ENCODE results near the gene MYH7. TPM values are rescaled to one million over a fixed set of nuclear protein-coding genes. Genes with fewer than 3 reads are reported as not detected.

Gene MYH7
- total and polyA plus RNA-seq, 8 donors = 0.23 to 4.9 (median 2.4) TPM; not detected in 4

GRCh38 chr14:23407516-23408306 is 27.7 kb downstream of the MYH7 start, which contains the start of gene MYH6:
Gene MYH6 (minus strand): TSS chr14:23408273. CDS start chr14:23407223, 1,050 bp downstream.
- no peak within 1 kb of the TSS for H3K27ac ChIP-seq
- no peaks in the 10 kb centered on the region for H3K36me3 ChIP-seq
- no peaks in the 10 kb centered on the region for H3K4me1 ChIP-seq
- H3K4me3 ChIP-seq = no peak within 1 kb of the TSS
- TF ChIP-seq CTCF (IDR thresholded peaks at IDR 0.05) (no peak), POLR2A (IDR thresholded peaks at IDR 0.05) (no peak), POLR2AphosphoS5 (IDR thresholded peaks at IDR 0.05) (no peak), EP300 (IDR thresholded peaks at IDR 0.05) (no peak)
- WGBS, 5 donors = 70 to 80% (median 74%) methylated on average over 15 of the region's 15 CpGs
- H3K9me3 ChIP-seq = no peaks in the 10 kb centered on the region
- DNase-seq = no peak
- intact Hi-C loops (cut with DNase I; ENCODE audit: low total_unique reads) = no loop called here
- peaks cover 0 to 51% (median 10%) of the 10 kb centered on the region in 3 donors for H3K27me3 ChIP-seq

- Histone ChIP-seq H3K27me3 (peaks cover 0 to 56% (median 14%) of the 10 kb centered on the region in 3 donors), H3K27ac (no peak overlapping the region), H3K9me3 (no peaks in the 10 kb centered on the region), H3K4me3 (no peak overlapping the region), H3K4me1 (no peaks in the 10 kb centered on the region), H3K36me3 (no peaks in the 10 kb centered on the region)
- intact Hi-C loops (cut with DNase I; ENCODE audit: low total_unique reads) = no loop called here
- WGBS, 5 donors = 81 to 88% (median 84%) methylated on average over 15 of the region's 15 CpGs
- TF ChIP-seq CTCF (IDR thresholded peaks at IDR 0.05) (no peak), EP300 (IDR thresholded peaks at IDR 0.05) (no peak), POLR2A (IDR thresholded peaks at IDR 0.05) (no peak), POLR2AphosphoS5 (IDR thresholded peaks at IDR 0.05) (no peak)
- DNase-seq = no peak
These were observed 28.6 kb downstream of the MYH7 start for GRCh38 chr14:23406725-23407355.

- Histone ChIP-seq H3K4me3 (no peak overlapping the region), H3K27ac (no peak overlapping the region), H3K36me3 (no peaks in the 10 kb centered on the region), H3K9me3 (no peaks in the 10 kb centered on the region), H3K27me3 (peaks cover 0 to 54% (median 14%) of the 10 kb centered on the region in 3 donors), H3K4me1 (no peaks in the 10 kb centered on the region)
- intact Hi-C loops (cut with DNase I; ENCODE audit: low total_unique reads) = no loop called here
- 57 to 70% (median 61%) methylated on average over 4 of the region's 4 CpGs for WGBS, 5 donors
- DNase-seq = no peak
- no peak for TF ChIP-seq POLR2AphosphoS5 (IDR thresholded peaks at IDR 0.05)
- no peak for TF ChIP-seq CTCF (IDR thresholded peaks at IDR 0.05)
- TF ChIP-seq EP300 (IDR thresholded peaks at IDR 0.05) = no peak
- no peak for TF ChIP-seq POLR2A (IDR thresholded peaks at IDR 0.05)
These were observed 29.2 kb downstream of the MYH7 start for GRCh38 chr14:23406244-23406643.

- 68 to 89% (median 85%) methylated on average over 10 to 13 of the region's 13 CpGs for WGBS, 5 donors
- H3K36me3 ChIP-seq = no peaks in the 10 kb centered on the region
- H3K27ac ChIP-seq = no peak overlapping the region
These were observed 29.9 kb downstream of the MYH7 start for GRCh38 chr14:23405516-23406025.

More at GRCh38 chr14:23405516-23406025, 29.9 kb downstream of the MYH7 start:
- Histone ChIP-seq H3K4me1 (no peaks in the 10 kb centered on the region), H3K9me3 (no peaks in the 10 kb centered on the region), H3K27me3 (peaks cover 0 to 54% (median 14%) of the 10 kb centered on the region in 3 donors), H3K4me3 (no peak overlapping the region)
- TF ChIP-seq EP300 (IDR thresholded peaks at IDR 0.05) (no peak), CTCF (IDR thresholded peaks at IDR 0.05) (no peak), POLR2AphosphoS5 (IDR thresholded peaks at IDR 0.05) (no peak), POLR2A (IDR thresholded peaks at IDR 0.05) (no peak)
- intact Hi-C loops (cut with DNase I; ENCODE audit: low total_unique reads) = no loop called here
- no peak for DNase-seq
